HepG2 (cell line): Measurements from ENCODE around the gene NOPCHAP1. TPM values are rescaled to one million over a fixed set of nuclear protein-coding genes. Genes with fewer than 3 reads are reported as not detected.

Experiments used
- ATAC-seq: fragments of 200-7000 bp; cut with Tn5 transposase; 3 replicates; pipeline ENCODE4 v1.9.1; 2020; ENCODE audit warnings: mild to moderate bottlenecking, moderate library complexity
- BruUV-seq: library from RNA; stranded (reverse); fragments of 400-500 nt; replicated peaks from 2 replicates; lab custom pipeline; 2021; lab: Mats Ljungman, UMichigan
- CTCF ChIA-PET: fragments of 300-600 bp; formaldehyde crosslinking; extraction: SDS; loops from one replicate; lab custom pipeline; 2021; ENCODE audit warnings: low total read pairs, inconsistent platforms, low intra/inter-chr PET ratio; lab: Yijun Ruan, JAX
- POLR2A ChIA-PET: fragments of 350-600 bp; sonication (Branson Sonifier 250); formaldehyde crosslinking; loops from one replicate; lab custom pipeline; 2020; ENCODE audit warnings: antibody characterized with exemption, inconsistent platforms; lab: Yijun Ruan, JAX
- DNase-seq: peaks from one replicate; pipeline ENCODE4 v3.0.0-alpha.2; 2015; ENCODE audit warnings: low spot score
- FAIRE-seq: peaks from 3 replicates; lab custom pipeline; 2011; peaks lifted over from hg19 to GRCh38; lab: Jason Lieb, UNC
- H2AFZ ChIP-seq: one replicate; pipeline ENCODE4 v1.6.1; 2011; ENCODE audit warnings: low read length, inconsistent platforms
- H3K27ac ChIP-seq: fragments of 300-600 bp; 3 replicates; pipeline ENCODE4 v1.8.0; 2011; ENCODE audit warnings: mixed run types, mild to moderate bottlenecking, mixed read lengths, low read length, inconsistent platforms; ENCODE audit not compliant: insufficient read depth; ENCODE audit errors: extremely low read length
- H3K27me3 ChIP-seq, 2 experiments: fragments of 200-600 bp in 1 of 2; 2 replicates in 1 of 2; 3 replicates in 1 of 2; pipeline versions ENCODE4 v1.6.0 to v1.8.0; 2011; ENCODE audit warnings: low read length in 2 of 2, mild to moderate bottlenecking in 2 of 2, moderate library complexity in 2 of 2, inconsistent platforms in 1 of 2; ENCODE audit not compliant: insufficient read depth in 2 of 2, control insufficient read depth in 1 of 2
- H3K36me3 ChIP-seq, 2 experiments: fragments of 200-600 bp in 1 of 2; replicated peaks in 1 of 2; 2 replicates in 1 of 2; 3 replicates in 1 of 2; pipeline versions ENCODE4 v1.5.1 to v1.8.0; 2011; ENCODE audit warnings: low read length in 2 of 2, inconsistent platforms in 1 of 2; ENCODE audit not compliant: insufficient read depth in 2 of 2, control insufficient read depth in 1 of 2
- H3K4me1 ChIP-seq: 2 replicates; pipeline ENCODE4 v1.5.1; 2012; ENCODE audit warnings: low read length, inconsistent platforms; ENCODE audit not compliant: insufficient read depth
- H3K4me2 ChIP-seq: 2 replicates; pipeline ENCODE4 v1.6.0; 2011; ENCODE audit warnings: low read depth, low read length, inconsistent platforms
- H3K4me3 ChIP-seq, 3 experiments: fragments of 200-600 bp in 1 of 3; sonication (generic), shearing (Covaris generic) in 1 of 3; replicated peaks in 1 of 3; 2 replicates each; pipeline ENCODE4 v1.5.1; 2011 to 2016; ENCODE audit warnings: low read length in 3 of 3, inconsistent platforms in 2 of 3, low read depth in 2 of 3, mild to moderate bottlenecking in 2 of 3, control low read depth in 1 of 3, mixed read lengths in 1 of 3; ENCODE audit not compliant: insufficient read depth in 1 of 3
- H3K79me2 ChIP-seq: one replicate; pipeline ENCODE4 v1.6.1; 2011; ENCODE audit warnings: low read length, inconsistent platforms; ENCODE audit not compliant: insufficient read depth
- H3K9ac ChIP-seq: 2 replicates; pipeline ENCODE4 v1.6.0; 2011; ENCODE audit warnings: mild to moderate bottlenecking, low read depth, low read length, inconsistent platforms; ENCODE audit not compliant: insufficient read depth
- H3K9me3 ChIP-seq: 2 replicates; pipeline ENCODE4 v1.5.1; 2012; ENCODE audit warnings: mild to moderate bottlenecking, low read length
- H4K20me1 ChIP-seq: 2 replicates; pipeline ENCODE4 v1.6.0; 2011; ENCODE audit warnings: inconsistent platforms, mild to moderate bottlenecking, low read length, moderate library complexity; ENCODE audit not compliant: insufficient read depth
- ESRRA ChIP-seq: sonication (generic); formaldehyde crosslinking; IDR thresholded peaks from 2 replicates; pipeline ENCODE4 v1.5.1; 2020; ENCODE audit warnings: mild to moderate bottlenecking, low read depth, missing genetic modification reagents
- FLYWCH1 ChIP-seq: sonication (generic); formaldehyde crosslinking; IDR thresholded peaks from 2 replicates; pipeline ENCODE4 v1.8.1; 2023; ENCODE audit warnings: mild to moderate bottlenecking, missing genetic modification reagents
- KLF9 ChIP-seq: IDR thresholded peaks from 2 replicates; pipeline ENCODE4 v1.6.1; 2016; ENCODE audit warnings: low read depth
- MATR3 ChIP-seq: sonication (generic); formaldehyde crosslinking; IDR thresholded peaks from 2 replicates; pipeline ENCODE4 v1.4.0; 2020; ENCODE audit warnings: missing genetic modification reagents
- NFIC ChIP-seq: IDR thresholded peaks from 2 replicates; pipeline ENCODE4 v1.6.1; 2012; ENCODE audit warnings: mild to moderate bottlenecking, low read length, inconsistent platforms
- RFX5 ChIP-seq: IDR thresholded peaks from 2 replicates; pipeline ENCODE4 v1.6.1; 2011; ENCODE audit warnings: low read depth, low read length, improper control_type of control experiment
- SIN3A ChIP-seq: IDR thresholded peaks from 2 replicates; pipeline ENCODE4 v1.6.1; 2011; ENCODE audit warnings: low read depth, mild to moderate bottlenecking, control low read depth, low read length, borderline replicate concordance
- STAG1 ChIP-seq: sonication (generic); formaldehyde crosslinking; IDR thresholded peaks from 2 replicates; pipeline ENCODE4 v1.4.0; 2020; ENCODE audit warnings: missing genetic modification reagents
- SYNCRIP ChIP-seq: fragments of 200-400 bp; formaldehyde crosslinking; IDR thresholded peaks from 2 replicates; pipeline ENCODE4 v1.6.1; 2018; ENCODE audit warnings: mild to moderate bottlenecking, low read depth, low read length; ENCODE audit not compliant: insufficient read depth
- ZNF484 ChIP-seq: sonication (generic); formaldehyde crosslinking; IDR thresholded peaks from 2 replicates; pipeline ENCODE4 v1.5.1; 2020; ENCODE audit warnings: mild to moderate bottlenecking, low read depth, missing genetic modification reagents, borderline replicate concordance
- WGBS: methylation state at CpG from one replicate; pipeline ENCODE4 v1.1.6; 2017; ENCODE audit warnings: low lambda C conversion rate; 5-methylcytosine and 5-hydroxymethylcytosine counted together
- in situ Hi-C: cut with HindIII; loops from 2 replicates; pipeline ENCODE4 v1.10.0; 2017; ENCODE audit warnings: low pct_unique_long_range_greater_than_20kb; ENCODE audit not compliant: extremely low pct_ligation_motif_present
- intact Hi-C: fragments of 100-400 bp; cut with micrococcal nuclease; formaldehyde crosslinking; loops from one replicate; pipeline ENCODE4 v1.10.0; 2022; ENCODE audit not compliant: unreplicated experiment
- polyA plus RNA-seq, 8 experiments: library from polyadenylated mRNA; depleted of rRNA in 3 of 8; stranded (reverse) in 7 of 8; unstranded in 1 of 8; fragments of >200 nt; fragmentation: Illumina TruSeq in 4 of 8; extraction: Trizol in 4 of 8; gene quantifications; 2 replicates each; pipeline versions ENCODE4 v1.2.1 to v1.2.3, GENCODE V29; 2011 to 2016; ENCODE audit warnings: low read depth in 4 of 8, missing spikeins in 1 of 8, mixed read lengths in 1 of 8; ENCODE audit not compliant: insufficient read depth in 1 of 8
- total RNA-seq, 5 experiments: library from RNA; depleted of rRNA; stranded (reverse); fragments of >200 nt; fragmentation: Illumina TruSeq; extraction: Trizol; gene quantifications; 2 replicates each; pipeline ENCODE4 v1.2.3, GENCODE V29; 2016; ENCODE audit warnings: low read depth in 1 of 5
- TF ChIP-seq, protein P1 (sequence below): sonication (generic); formaldehyde crosslinking; IDR thresholded peaks from 2 replicates; pipeline ENCODE4 v1.4.0; 2020; ENCODE audit warnings: missing genetic modification reagents
- TF ChIP-seq, protein P2 (sequence below): IDR thresholded peaks from 2 replicates; pipeline ENCODE4 v1.4.0; 2020; ENCODE audit warnings: mild to moderate bottlenecking, missing genetic modification reagents

Gene NOPCHAP1
- total and polyA plus RNA-seq, 2 of the 13 experiments (the other 11 are each of a cell fraction or from before 2014, with no cell fraction given): 5.7 to 38.1 TPM

DNA sequence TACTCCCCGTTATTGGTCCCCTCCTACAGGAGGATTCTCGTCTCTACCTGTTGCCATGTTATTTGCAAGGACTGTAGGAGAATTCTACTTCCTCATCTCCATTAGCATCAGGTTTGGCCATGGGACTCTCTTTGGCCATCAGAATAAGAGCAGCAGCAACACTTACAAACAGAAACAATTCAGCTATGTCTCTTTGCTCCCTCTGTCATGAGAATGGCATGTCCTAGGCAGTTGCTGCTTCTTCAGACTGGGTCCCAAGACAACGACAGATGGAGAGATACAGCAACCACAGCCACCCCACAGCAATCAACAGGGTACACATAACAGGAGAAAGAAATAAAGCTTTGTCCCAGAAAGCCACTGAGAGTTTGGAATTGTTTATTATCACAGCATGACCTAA is 47.7 kb upstream of the NOPCHAP1 start:
- no peak for DNase-seq
- WGBS: 80% methylated on average over 3 of the region's 3 CpGs
- Histone ChIP-seq H3K4me2 (no peak overlapping the region), H3K27ac (no peak overlapping the region), H2AFZ (no peak overlapping the region), H3K79me2 (no peaks in the 10 kb centered on the region), H3K36me3 (no peaks in the 10 kb centered on the region), H3K9me3 (no peaks in the 10 kb centered on the region), H3K27me3 (no peaks in the 10 kb centered on the region), H3K9ac (no peak overlapping the region), H4K20me1 (no peaks in the 10 kb centered on the region), H3K4me1 (peaks cover 12% of the 10 kb centered on the region), H3K4me3 (no peak overlapping the region)
- BruUV-seq: no TSS peak
- intact Hi-C loops: no loop called here
- in situ Hi-C loops: no loop called here
- ChIA-PET POLR2A (no interaction called here), CTCF (no interaction called here)
- ATAC-seq: no peak
- no peak for FAIRE-seq
- TF ChIP-seq, protein P1, sequence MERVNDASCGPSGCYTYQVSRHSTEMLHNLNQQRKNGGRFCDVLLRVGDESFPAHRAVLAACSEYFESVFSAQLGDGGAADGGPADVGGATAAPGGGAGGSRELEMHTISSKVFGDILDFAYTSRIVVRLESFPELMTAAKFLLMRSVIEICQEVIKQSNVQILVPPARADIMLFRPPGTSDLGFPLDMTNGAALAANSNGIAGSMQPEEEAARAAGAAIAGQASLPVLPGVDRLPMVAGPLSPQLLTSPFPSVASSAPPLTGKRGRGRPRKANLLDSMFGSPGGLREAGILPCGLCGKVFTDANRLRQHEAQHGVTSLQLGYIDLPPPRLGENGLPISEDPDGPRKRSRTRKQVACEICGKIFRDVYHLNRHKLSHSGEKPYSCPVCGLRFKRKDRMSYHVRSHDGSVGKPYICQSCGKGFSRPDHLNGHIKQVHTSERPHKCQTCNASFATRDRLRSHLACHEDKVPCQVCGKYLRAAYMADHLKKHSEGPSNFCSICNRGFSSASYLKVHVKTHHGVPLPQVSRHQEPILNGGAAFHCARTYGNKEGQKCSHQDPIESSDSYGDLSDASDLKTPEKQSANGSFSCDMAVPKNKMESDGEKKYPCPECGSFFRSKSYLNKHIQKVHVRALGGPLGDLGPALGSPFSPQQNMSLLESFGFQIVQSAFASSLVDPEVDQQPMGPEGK (CRISPR knock-in tag): no peak
- no peak for TF ChIP-seq STAG1 (CRISPR knock-in tag)
- TF ChIP-seq MATR3 (CRISPR knock-in tag): no peak
- TF ChIP-seq SIN3A: no peak
- no peak for TF ChIP-seq NFIC
- no peak for TF ChIP-seq SYNCRIP

DNA sequence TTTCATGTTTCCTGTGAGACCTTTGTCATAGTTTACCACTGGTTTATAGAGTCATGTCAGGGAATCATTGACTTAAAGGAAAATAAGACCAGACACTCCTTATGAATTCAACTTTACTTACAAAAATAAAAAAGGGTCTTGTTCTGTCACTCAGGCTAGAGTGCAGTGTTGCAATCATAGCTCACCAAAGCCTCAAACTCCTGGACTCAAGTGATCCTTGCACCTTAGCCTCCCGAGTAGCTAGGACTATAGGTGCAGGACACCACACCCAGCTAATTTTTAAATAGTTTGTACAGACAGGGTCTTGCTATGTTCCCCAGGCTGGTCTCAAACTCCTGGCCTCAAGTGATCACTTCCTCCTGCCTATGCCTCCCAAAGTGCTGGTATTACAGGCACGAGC is 47.0 kb upstream of the NOPCHAP1 start:
- H3K79me2 ChIP-seq: no peaks in the 10 kb centered on the region
- no peak overlapping the region for H3K4me2 ChIP-seq
- no TSS peak for BruUV-seq
- no peak overlapping the region for H2AFZ ChIP-seq
- no peaks in the 10 kb centered on the region for H3K27me3 ChIP-seq
- H4K20me1 ChIP-seq: no peaks in the 10 kb centered on the region
- no peak overlapping the region for H3K9ac ChIP-seq
- H3K4me1 ChIP-seq: peaks cover 12% of the 10 kb centered on the region
- H3K4me3 ChIP-seq: no peak overlapping the region
- no peaks in the 10 kb centered on the region for H3K9me3 ChIP-seq
- peak; percentile 66 for FAIRE-seq
- ChIA-PET POLR2A (no interaction called here), CTCF (no interaction called here)
- intact Hi-C loops: no loop called here
- DNase-seq: no peak
- 45% methylated on average over 2 of the region's 2 CpGs for WGBS
- in situ Hi-C loops: no loop called here
- peak; percentile 68 for ATAC-seq
- H3K27ac ChIP-seq: no peak overlapping the region
- H3K36me3 ChIP-seq: no peaks in the 10 kb centered on the region
- TF ChIP-seq ESRRA (CRISPR knock-in tag) (no peak), KLF9 (no peak), FLYWCH1 (no peak), ZNF484 (no peak), RFX5 (no peak)
- TF ChIP-seq, protein P2, sequence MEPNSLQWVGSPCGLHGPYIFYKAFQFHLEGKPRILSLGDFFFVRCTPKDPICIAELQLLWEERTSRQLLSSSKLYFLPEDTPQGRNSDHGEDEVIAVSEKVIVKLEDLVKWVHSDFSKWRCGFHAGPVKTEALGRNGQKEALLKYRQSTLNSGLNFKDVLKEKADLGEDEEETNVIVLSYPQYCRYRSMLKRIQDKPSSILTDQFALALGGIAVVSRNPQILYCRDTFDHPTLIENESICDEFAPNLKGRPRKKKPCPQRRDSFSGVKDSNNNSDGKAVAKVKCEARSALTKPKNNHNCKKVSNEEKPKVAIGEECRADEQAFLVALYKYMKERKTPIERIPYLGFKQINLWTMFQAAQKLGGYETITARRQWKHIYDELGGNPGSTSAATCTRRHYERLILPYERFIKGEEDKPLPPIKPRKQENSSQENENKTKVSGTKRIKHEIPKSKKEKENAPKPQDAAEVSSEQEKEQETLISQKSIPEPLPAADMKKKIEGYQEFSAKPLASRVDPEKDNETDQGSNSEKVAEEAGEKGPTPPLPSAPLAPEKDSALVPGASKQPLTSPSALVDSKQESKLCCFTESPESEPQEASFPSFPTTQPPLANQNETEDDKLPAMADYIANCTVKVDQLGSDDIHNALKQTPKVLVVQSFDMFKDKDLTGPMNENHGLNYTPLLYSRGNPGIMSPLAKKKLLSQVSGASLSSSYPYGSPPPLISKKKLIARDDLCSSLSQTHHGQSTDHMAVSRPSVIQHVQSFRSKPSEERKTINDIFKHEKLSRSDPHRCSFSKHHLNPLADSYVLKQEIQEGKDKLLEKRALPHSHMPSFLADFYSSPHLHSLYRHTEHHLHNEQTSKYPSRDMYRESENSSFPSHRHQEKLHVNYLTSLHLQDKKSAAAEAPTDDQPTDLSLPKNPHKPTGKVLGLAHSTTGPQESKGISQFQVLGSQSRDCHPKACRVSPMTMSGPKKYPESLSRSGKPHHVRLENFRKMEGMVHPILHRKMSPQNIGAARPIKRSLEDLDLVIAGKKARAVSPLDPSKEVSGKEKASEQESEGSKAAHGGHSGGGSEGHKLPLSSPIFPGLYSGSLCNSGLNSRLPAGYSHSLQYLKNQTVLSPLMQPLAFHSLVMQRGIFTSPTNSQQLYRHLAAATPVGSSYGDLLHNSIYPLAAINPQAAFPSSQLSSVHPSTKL (CRISPR knock-in tag): no peak
